Lower leg skin (tissue), 3 donors: ENCODE data around the gene CLSTN2.

Experiments used
- POLR2A ChIP-seq, 2 donors: fragments of 450-650 bp; IDR thresholded peaks; one replicate each; pipeline ENCODE4 v1.6.1; 2016 to 2017; ENCODE audit warnings: antibody characterized with exemption in 2 of 2, mild to moderate bottlenecking in 1 of 2, moderate library complexity in 1 of 2
- TF ChIP-seq, protein P1 (sequence below), 3 donors: fragments of 450-650 bp; IDR thresholded peaks; one replicate each; pipeline ENCODE4 v1.5.1; 2016; ENCODE audit warnings: antibody characterized with exemption in 3 of 3, mild to moderate bottlenecking in 3 of 3, moderate library complexity in 2 of 3

DNA sequence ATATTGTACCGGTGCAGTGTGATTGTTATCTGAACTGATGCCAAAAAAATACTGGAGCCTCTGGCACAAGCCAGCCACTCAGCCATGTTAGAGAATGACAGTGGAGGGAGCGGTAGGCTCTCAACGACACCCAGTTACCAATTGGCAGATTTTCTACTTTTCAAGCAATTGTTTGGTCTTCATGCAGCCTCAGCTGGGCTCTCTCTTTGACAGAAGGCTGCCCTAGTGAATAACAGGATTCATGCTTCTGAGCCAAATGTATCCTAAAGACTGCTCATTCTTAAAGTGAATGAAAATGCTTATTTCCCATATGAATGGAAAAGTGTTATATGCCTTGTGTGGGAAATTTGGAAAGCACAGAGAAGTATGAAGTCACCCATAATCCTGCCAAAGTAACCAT, 481.7 kb downstream of the CLSTN2 start:
- TF ChIP-seq, protein P1, sequence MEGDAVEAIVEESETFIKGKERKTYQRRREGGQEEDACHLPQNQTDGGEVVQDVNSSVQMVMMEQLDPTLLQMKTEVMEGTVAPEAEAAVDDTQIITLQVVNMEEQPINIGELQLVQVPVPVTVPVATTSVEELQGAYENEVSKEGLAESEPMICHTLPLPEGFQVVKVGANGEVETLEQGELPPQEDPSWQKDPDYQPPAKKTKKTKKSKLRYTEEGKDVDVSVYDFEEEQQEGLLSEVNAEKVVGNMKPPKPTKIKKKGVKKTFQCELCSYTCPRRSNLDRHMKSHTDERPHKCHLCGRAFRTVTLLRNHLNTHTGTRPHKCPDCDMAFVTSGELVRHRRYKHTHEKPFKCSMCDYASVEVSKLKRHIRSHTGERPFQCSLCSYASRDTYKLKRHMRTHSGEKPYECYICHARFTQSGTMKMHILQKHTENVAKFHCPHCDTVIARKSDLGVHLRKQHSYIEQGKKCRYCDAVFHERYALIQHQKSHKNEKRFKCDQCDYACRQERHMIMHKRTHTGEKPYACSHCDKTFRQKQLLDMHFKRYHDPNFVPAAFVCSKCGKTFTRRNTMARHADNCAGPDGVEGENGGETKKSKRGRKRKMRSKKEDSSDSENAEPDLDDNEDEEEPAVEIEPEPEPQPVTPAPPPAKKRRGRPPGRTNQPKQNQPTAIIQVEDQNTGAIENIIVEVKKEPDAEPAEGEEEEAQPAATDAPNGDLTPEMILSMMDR (IDR thresholded peaks at IDR 0.05): no peak
- TF ChIP-seq POLR2A (IDR thresholded peaks at IDR 0.05): no peak
